Parathyroid adenoma (tissue), 2 donors: Measurements from ENCODE around the gene LAPTM5.

Experiments used
- H2AFZ ChIP-seq: fragments of 300-600 bp; sonication (generic); one replicate; pipeline ENCODE4 v1.7.0; 2017; ENCODE audit warnings: antibody characterized with exemption, mild to moderate bottlenecking
- H3K27ac ChIP-seq: fragments of 300-600 bp; sonication (generic); one replicate; pipeline ENCODE4 v1.7.0; 2017
- H3K27me3 ChIP-seq: fragments of 300-600 bp; sonication (generic); one replicate; pipeline ENCODE4 v1.7.0; 2017; ENCODE audit warnings: low read length; ENCODE audit not compliant: control insufficient read depth, insufficient read depth
- H3K36me3 ChIP-seq: fragments of 300-600 bp; sonication (generic); one replicate; pipeline ENCODE4 v1.7.0; 2017; ENCODE audit warnings: low read length; ENCODE audit not compliant: control insufficient read depth, insufficient read depth
- H3K4me1 ChIP-seq: fragments of 300-600 bp; sonication (generic); one replicate; pipeline ENCODE4 v1.7.0; 2017; ENCODE audit warnings: control low read depth
- H3K4me2 ChIP-seq: fragments of 300-600 bp; sonication (generic); one replicate; pipeline ENCODE4 v1.7.0; 2017; ENCODE audit warnings: low read length
- H3K4me3 ChIP-seq: fragments of 300-600 bp; sonication (generic); one replicate; pipeline ENCODE4 v1.7.0; 2017; ENCODE audit warnings: low read depth, low read length
- H3K79me2 ChIP-seq: fragments of 300-600 bp; sonication (generic); one replicate; pipeline ENCODE4 v1.7.0; 2017; ENCODE audit warnings: control low read depth
- H3K9ac ChIP-seq: fragments of 300-600 bp; sonication (generic); one replicate; pipeline ENCODE4 v1.7.0; 2017; ENCODE audit warnings: mild to moderate bottlenecking
- H3K9me3 ChIP-seq: fragments of 300-600 bp; sonication (generic); one replicate; pipeline ENCODE4 v1.7.0; 2017; ENCODE audit warnings: low read length; ENCODE audit not compliant: control insufficient read depth
- TF ChIP-seq, protein P1 (sequence below): fragments of 300-600 bp; sonication (generic); IDR thresholded peaks from one replicate; pipeline ENCODE4 v1.7.0; 2017; ENCODE audit warnings: antibody characterized with exemption, mild to moderate bottlenecking
- donor health status: primary hyperparathyroidism.

The LAPTM5 gene

DNA sequence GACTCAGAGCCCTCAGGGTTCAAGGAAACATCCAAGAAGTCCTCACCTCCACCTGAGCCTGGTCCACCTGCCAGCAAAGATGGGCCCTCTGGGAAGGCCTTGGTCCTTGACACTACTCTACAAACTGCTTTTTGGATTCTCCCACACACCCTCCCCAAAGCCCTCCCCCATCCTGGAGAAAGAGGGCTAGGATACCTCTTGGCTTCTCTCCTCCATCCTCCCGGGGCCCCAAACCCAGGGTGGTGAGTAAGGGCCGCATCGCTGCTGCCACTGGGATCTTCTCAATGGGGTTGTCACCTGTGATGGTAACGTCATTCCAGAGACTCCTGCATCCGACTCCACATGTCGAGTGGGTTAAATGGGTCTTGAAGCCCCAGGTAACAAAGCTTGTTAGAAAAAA is 60.7 kb downstream of the LAPTM5 start:
- Histone ChIP-seq H3K4me3 (no peak overlapping the region), H2AFZ (no peak overlapping the region), H3K36me3 (no peaks in the 10 kb centered on the region), H3K9me3 (no peaks in the 10 kb centered on the region), H3K4me2 (no peak overlapping the region), H3K27ac (no peak overlapping the region), H3K4me1 (no peaks in the 10 kb centered on the region), H3K9ac (no peak overlapping the region), H3K27me3 (no peaks in the 10 kb centered on the region), H3K79me2 (no peaks in the 10 kb centered on the region)
- TF ChIP-seq, protein P1, sequence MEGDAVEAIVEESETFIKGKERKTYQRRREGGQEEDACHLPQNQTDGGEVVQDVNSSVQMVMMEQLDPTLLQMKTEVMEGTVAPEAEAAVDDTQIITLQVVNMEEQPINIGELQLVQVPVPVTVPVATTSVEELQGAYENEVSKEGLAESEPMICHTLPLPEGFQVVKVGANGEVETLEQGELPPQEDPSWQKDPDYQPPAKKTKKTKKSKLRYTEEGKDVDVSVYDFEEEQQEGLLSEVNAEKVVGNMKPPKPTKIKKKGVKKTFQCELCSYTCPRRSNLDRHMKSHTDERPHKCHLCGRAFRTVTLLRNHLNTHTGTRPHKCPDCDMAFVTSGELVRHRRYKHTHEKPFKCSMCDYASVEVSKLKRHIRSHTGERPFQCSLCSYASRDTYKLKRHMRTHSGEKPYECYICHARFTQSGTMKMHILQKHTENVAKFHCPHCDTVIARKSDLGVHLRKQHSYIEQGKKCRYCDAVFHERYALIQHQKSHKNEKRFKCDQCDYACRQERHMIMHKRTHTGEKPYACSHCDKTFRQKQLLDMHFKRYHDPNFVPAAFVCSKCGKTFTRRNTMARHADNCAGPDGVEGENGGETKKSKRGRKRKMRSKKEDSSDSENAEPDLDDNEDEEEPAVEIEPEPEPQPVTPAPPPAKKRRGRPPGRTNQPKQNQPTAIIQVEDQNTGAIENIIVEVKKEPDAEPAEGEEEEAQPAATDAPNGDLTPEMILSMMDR: no peak

DNA sequence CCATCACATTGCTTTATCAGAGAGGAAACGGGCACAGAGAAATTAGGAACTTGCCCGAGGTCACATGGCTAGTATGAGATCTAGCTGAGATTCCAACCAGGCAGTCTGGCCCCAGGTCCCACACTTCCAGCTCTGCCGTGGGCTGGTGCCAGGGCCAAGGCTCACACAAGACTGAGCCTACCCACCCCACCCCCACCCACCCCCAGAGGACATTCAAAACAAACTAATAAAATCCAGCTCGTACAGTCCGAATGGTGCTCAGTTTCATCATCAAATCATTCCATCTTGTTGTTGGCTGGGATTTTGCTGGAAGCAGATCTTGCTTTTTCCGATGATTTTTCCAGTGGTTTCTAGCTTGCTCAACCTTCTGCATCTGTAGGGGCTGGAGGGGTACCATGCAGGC is 62.1 kb downstream of the LAPTM5 start:
- H3K9me3 ChIP-seq: no peaks in the 10 kb centered on the region
- no peak overlapping the region for H3K9ac ChIP-seq
- H3K27me3 ChIP-seq: no peaks in the 10 kb centered on the region
- no peak overlapping the region for H2AFZ ChIP-seq
- H3K4me3 ChIP-seq: no peak overlapping the region
- TF ChIP-seq, protein P1: no peak
- H3K79me2 ChIP-seq: no peaks in the 10 kb centered on the region
- H3K4me2 ChIP-seq: no peak overlapping the region
- H3K27ac ChIP-seq: no peak overlapping the region
- H3K4me1 ChIP-seq: peaks cover 4% of the 10 kb centered on the region
- H3K36me3 ChIP-seq: no peaks in the 10 kb centered on the region

DNA sequence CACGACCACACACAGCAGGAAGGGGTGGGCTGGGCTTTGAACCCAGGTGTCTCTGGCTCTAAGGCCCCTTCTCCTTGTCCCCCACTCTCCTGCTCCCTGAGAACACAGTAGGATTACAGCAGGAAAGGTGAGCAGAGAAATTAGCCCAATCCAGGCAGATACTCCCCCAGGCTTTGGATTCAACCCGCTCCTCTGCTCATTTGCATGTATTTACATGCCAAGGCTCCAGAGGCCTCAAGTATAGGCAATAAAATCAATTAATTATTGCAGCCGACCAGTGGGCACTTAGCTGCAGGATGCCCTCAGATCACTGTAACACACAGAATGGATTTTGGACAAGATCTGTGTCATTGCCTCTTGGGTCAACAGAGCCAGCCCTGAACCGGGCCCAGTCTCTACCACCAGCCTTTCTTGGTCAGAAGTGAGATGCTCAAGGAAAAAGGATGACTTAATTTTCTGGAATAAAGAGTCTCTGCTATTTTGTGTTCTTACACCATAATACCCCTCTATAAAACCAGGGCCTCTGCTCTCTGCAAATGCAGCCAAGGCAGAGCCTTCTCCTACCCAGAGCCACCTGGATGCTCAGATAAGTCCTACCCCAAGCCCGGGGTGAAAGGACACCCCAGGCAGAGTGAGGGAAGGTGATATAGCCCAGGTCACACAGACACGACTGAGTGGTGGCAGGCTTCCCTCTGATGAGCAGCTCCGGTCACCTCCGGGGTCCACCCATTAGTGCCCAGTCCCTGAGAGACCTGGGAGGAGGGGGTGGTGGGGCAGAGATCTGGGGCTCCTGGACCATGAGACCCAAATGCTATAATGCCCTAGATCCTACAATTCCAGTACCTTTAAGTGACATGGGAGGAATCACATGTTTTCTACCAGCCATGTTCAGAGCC is 63.0 kb downstream of the LAPTM5 start:
- TF ChIP-seq, protein P1: no peak
- Histone ChIP-seq H3K4me2 (no peak overlapping the region), H3K27me3 (no peaks in the 10 kb centered on the region), H3K36me3 (no peaks in the 10 kb centered on the region), H3K9ac (no peak overlapping the region), H3K4me3 (no peak overlapping the region), H3K79me2 (no peaks in the 10 kb centered on the region), H2AFZ (no peak overlapping the region), H3K27ac (no peak overlapping the region), H3K4me1 (peaks cover 4% of the 10 kb centered on the region), H3K9me3 (no peaks in the 10 kb centered on the region)

DNA sequence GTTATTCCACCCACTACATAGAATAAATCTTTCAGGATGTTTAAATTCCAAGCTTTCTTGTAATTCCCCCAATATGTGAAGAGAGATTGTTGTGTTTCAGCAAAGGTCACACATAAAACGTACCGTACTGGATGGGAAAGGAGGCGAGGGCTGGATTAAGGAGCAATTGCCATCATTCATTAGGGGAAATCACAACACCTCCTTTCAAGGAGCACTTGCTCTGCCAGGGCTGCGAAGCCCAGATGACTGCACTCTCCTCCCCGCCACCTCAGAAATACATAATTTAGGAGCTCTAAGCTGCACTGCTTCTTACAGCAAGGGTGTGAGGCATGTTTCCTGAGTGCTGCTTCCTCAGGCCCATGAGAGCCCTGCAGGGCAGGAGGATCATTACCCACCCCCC is 63.8 kb downstream of the LAPTM5 start:
- Histone ChIP-seq H3K4me3 (no peak overlapping the region), H3K9me3 (no peaks in the 10 kb centered on the region), H3K27ac (no peak overlapping the region), H3K36me3 (no peaks in the 10 kb centered on the region), H2AFZ (no peak overlapping the region), H3K4me2 (no peak overlapping the region), H3K9ac (no peak overlapping the region), H3K27me3 (no peaks in the 10 kb centered on the region), H3K79me2 (no peaks in the 10 kb centered on the region), H3K4me1 (peaks cover 4% of the 10 kb centered on the region)
- TF ChIP-seq, protein P1: no peak

DNA sequence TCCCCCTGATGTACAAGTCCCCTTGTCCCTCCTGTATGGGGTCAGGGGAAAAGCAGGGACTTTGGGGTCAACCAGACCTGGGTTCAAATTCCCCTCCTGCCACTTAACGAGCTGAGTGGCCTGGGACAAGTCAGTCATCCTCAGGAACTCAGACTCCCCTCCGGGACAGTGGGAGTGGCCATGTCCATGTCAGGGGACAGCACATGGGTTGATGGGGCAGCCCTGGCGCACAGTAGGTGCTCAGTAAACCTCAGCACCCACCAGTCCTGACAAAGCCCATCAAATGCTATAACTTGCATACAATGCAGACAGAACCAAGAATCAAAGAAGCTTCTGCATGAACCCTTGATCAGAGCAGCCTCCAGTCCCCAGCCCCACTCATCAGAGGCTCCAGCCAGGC is 64.2 kb downstream of the LAPTM5 start:
- no peak overlapping the region for H2AFZ ChIP-seq
- H3K4me2 ChIP-seq: no peak overlapping the region
- peaks cover 4% of the 10 kb centered on the region for H3K4me1 ChIP-seq
- no peak overlapping the region for H3K4me3 ChIP-seq
- TF ChIP-seq, protein P1: no peak
- no peaks in the 10 kb centered on the region for H3K9me3 ChIP-seq
- H3K79me2 ChIP-seq: no peaks in the 10 kb centered on the region
- H3K9ac ChIP-seq: no peak overlapping the region
- H3K27ac ChIP-seq: no peak overlapping the region
- H3K36me3 ChIP-seq: no peaks in the 10 kb centered on the region
- H3K27me3 ChIP-seq: no peaks in the 10 kb centered on the region
